ENCODE results near the gene MED14.

DNA sequence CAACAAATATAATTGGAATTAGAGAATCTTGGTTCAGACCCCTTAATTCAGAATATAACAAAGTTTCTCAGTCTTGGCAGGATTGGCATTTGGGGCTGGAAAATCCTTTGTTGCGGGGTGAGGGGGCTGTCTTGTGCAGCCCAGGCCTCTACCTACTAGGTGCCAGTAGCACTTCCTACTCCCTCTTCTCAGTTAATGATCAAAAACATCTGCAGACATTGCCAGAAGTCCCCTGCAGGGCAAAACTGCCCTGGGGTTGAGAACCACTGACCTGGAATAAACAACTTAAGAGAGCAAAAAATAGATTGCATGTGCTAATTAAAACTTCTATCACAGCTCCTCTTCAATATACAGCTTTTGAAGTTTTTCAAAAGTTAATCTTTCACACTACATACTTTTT lies 51.2 kb downstream of the MED14 start:
- TF ChIP-seq CTCF (IDR thresholded peaks at IDR 0.05) (no peak), POLR2A (IDR thresholded peaks at IDR 0.05) (no peak)
